GM15510 (cell line): ENCODE results near the gene ALDH1L1.

Experiments
- POLR2A ChIP-seq: IDR thresholded peaks from 3 replicates; pipeline ENCODE4 v1.6.1; 2011; ENCODE audit warnings: borderline replicate concordance; ENCODE audit not compliant: insufficient read length; ENCODE audit errors: extremely low read depth

The ALDH1L1 gene

GRCh38 chr3:126161309-126161708, 19.1 kb downstream of the ALDH1L1 start:
- TF ChIP-seq POLR2A = no peak

GRCh38 chr3:126160243-126161210, 19.9 kb downstream of the ALDH1L1 start:
- no peak for TF ChIP-seq POLR2A

- no peak for TF ChIP-seq POLR2A
These were observed 20.9 kb downstream of the ALDH1L1 start for GRCh38 chr3:126159476-126159875.

- no peak for TF ChIP-seq POLR2A
These were observed 21.4 kb downstream of the ALDH1L1 start for GRCh38 chr3:126158912-126159454.

GRCh38 chr3:126158016-126158911, 22.1 kb downstream of the ALDH1L1 start:
- no peak for TF ChIP-seq POLR2A

- TF ChIP-seq POLR2A = no peak
These were observed 23.2 kb downstream of the ALDH1L1 start for GRCh38 chr3:126157083-126157768.

GRCh38 chr3:126156468-126156867, 23.9 kb downstream of the ALDH1L1 start:
- TF ChIP-seq POLR2A = no peak

GRCh38 chr3:126155819-126156218, 24.6 kb downstream of the ALDH1L1 start:
- TF ChIP-seq POLR2A = no peak

- no peak for TF ChIP-seq POLR2A
These were observed 25.1 kb downstream of the ALDH1L1 start for GRCh38 chr3:126155280-126155640.

GRCh38 chr3:126154391-126155279, 25.8 kb downstream of the ALDH1L1 start:
- TF ChIP-seq POLR2A = no peak

- no peak for TF ChIP-seq POLR2A
These were observed 26.6 kb downstream of the ALDH1L1 start for GRCh38 chr3:126153695-126154360.

- TF ChIP-seq POLR2A = no peak
These were observed 27.3 kb downstream of the ALDH1L1 start for GRCh38 chr3:126152901-126153694.

- TF ChIP-seq POLR2A = no peak
These were observed 27.9 kb downstream of the ALDH1L1 start for GRCh38 chr3:126152458-126152857.
